Gastroesophageal sphincter (tissue), 4 donors: ENCODE data around the gene IL22RA2. TPM values are rescaled to one million over a fixed set of nuclear protein-coding genes. Genes with fewer than 3 reads are reported as not detected.
"Not testable (repeated sequence)": the region's sequence is repeated elsewhere in the genome, so short reads cannot be mapped to it uniquely, and the experiment has no call there.

Experiments
- ATAC-seq: fragments of 150-250 bp; one replicate; pipeline ENCODE4 v1.9.1; 2016; ENCODE audit warnings: mild to moderate bottlenecking, moderate library complexity
- H3K27ac ChIP-seq, 4 donors: fragments of 200-600 bp; sonication (generic) in 3 of 4; 1 replicate in 3 of 4; 2 replicates in 1 of 4; pipeline ENCODE4 v1.5.1; 2016 to 2019
- H3K27me3 ChIP-seq: fragments of 200-600 bp; sonication (generic); one replicate; pipeline ENCODE4 v1.5.1; 2019
- H3K36me3 ChIP-seq, 2 donors: fragments of 200-600 bp; sonication (generic); one replicate each; pipeline ENCODE4 v1.5.1; 2019; ENCODE audit warnings: control low read depth in 1 of 2
- H3K4me1 ChIP-seq, 3 donors: fragments of 200-600 bp; sonication (generic); 1 replicate in 2 of 3; 2 replicates in 1 of 3; pipeline ENCODE4 v1.5.1; 2016 to 2019; ENCODE audit warnings: control low read depth in 2 of 3
- H3K4me3 ChIP-seq, 2 donors: fragments of 200-600 bp; sonication (generic); one replicate each; pipeline ENCODE4 v1.5.1; 2019; ENCODE audit warnings: mild to moderate bottlenecking in 1 of 2, moderate library complexity in 1 of 2
- H3K9me3 ChIP-seq, 3 donors: fragments of 200-600 bp; sonication (generic); one replicate each; pipeline ENCODE4 v1.5.1; 2017 to 2019; ENCODE audit warnings: control low read depth in 2 of 3
- EP300 ChIP-seq: sonication (generic); formaldehyde crosslinking; IDR thresholded peaks from one replicate; pipeline ENCODE4 v1.6.1; 2017; ENCODE audit warnings: antibody characterized with exemption, mild to moderate bottlenecking
- POLR2A ChIP-seq, 2 donors: fragments of 450-650 bp; IDR thresholded peaks; one replicate each; pipeline ENCODE4 v1.6.1; 2017; ENCODE audit warnings: antibody characterized with exemption in 2 of 2, mild to moderate bottlenecking in 2 of 2, moderate library complexity in 1 of 2
- POLR2AphosphoS5 ChIP-seq: sonication (generic); formaldehyde crosslinking; IDR thresholded peaks from one replicate; pipeline ENCODE4 v1.6.1; 2017; ENCODE audit warnings: antibody characterized with exemption
- WGBS, 2 donors: methylation state at CpG; one replicate each; pipeline ENCODE4 v1.1.5; 2018; ENCODE audit warnings: low coverage in 1 of 2; 5-methylcytosine and 5-hydroxymethylcytosine counted together
- total RNA-seq, 4 donors: library from RNA; depleted of rRNA; stranded (reverse); fragments of >200 nt; gene quantifications; one replicate each; pipeline ENCODE4 v1.1.0, GENCODE V29; 2016
- TF ChIP-seq, protein P1 (sequence below), 4 experiments: fragments of 200-600 bp in 2 of 4; fragments of 450-650 bp in 2 of 4; sonication (generic) in 1 of 4; IDR thresholded peaks; one replicate each; pipeline ENCODE4 v1.5.1; 2017 to 2019; ENCODE audit warnings: antibody characterized with exemption in 4 of 4, mild to moderate bottlenecking in 2 of 4, moderate library complexity in 2 of 4

The IL22RA2 gene
- total RNA-seq, 4 donors from 2014 or later = not detected

DNA sequence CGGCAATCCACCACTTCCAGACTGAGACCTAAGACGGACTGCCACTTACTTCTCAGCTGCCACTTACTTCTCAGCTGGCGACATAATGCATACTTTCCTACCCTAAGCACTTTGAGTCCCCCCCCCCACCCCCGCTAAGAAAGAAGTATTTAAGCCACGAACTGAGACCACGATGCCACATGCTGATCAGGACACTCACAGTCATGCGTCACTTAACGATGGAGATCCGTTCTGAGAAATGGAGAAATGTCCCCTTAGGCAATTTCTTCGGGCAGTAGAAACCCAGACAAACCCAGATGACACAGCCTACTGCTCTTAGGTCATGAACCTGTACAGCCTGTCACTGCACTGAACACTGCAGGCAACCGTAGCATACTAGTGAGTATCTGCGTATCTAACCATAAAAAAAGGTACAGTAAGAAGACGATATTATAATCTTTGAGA, 45.1 kb upstream of the IL22RA2 start:
- peak overlapping the region; percentile 75 to 83 for H3K4me3 ChIP-seq
- no peaks in the 10 kb centered on the region for H3K9me3 ChIP-seq
- no peaks in the 10 kb centered on the region for H3K36me3 ChIP-seq
- H3K27me3 ChIP-seq = no peaks in the 10 kb centered on the region
- peak; percentile 76 for ATAC-seq
- H3K4me1 ChIP-seq = peaks cover 10 to 76% (median 24%) of the 10 kb centered on the region in 3 donors
- peak in 1 of 2 donors; percentile 4 for TF ChIP-seq POLR2A (IDR thresholded peaks at IDR 0.05)
- TF ChIP-seq EP300 = no peak
- peak; percentile 74 for TF ChIP-seq POLR2AphosphoS5
- TF ChIP-seq, protein P1, sequence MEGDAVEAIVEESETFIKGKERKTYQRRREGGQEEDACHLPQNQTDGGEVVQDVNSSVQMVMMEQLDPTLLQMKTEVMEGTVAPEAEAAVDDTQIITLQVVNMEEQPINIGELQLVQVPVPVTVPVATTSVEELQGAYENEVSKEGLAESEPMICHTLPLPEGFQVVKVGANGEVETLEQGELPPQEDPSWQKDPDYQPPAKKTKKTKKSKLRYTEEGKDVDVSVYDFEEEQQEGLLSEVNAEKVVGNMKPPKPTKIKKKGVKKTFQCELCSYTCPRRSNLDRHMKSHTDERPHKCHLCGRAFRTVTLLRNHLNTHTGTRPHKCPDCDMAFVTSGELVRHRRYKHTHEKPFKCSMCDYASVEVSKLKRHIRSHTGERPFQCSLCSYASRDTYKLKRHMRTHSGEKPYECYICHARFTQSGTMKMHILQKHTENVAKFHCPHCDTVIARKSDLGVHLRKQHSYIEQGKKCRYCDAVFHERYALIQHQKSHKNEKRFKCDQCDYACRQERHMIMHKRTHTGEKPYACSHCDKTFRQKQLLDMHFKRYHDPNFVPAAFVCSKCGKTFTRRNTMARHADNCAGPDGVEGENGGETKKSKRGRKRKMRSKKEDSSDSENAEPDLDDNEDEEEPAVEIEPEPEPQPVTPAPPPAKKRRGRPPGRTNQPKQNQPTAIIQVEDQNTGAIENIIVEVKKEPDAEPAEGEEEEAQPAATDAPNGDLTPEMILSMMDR (IDR thresholded peaks at IDR 0.05) = no peak
- WGBS, 2 donors = 0% methylated on average over 1 to 6 of the region's 13 CpGs
- H3K27ac ChIP-seq = peak overlapping the region; percentile 89 to 99 (median 96)

DNA sequence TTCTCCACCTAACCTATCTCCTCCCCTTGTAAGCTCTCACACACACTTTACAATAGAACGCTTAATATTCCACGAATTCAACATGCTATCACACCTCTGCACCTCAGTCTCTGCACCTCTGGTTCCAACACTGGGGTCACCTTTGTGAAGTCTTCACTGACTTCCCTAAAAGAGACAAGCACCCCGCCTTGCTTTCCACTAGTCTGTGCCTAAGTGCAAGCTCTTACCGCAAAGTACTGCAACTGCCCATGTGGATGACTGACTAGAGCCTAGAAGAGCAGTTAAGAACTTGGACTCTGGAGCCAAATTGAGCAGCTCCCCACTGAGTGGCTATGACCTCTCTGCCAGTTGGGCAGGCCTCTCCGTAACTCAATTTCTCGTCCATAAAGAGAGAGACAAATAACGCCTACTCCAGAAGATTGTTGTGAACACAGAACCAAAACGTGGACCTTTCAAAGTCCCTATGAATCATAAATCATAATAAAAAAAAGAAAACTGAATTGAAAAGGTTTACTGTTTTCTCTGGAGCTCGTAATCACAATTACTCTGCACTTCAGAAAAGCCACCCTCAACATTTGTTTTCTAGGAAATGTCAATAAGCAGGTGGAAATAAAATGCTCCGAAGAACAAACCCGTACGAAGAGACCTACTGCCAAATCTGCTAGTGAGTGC, 44.5 kb upstream of the IL22RA2 start:
- TF ChIP-seq POLR2A (IDR thresholded peaks at IDR 0.05) (no peak), EP300 (no peak), POLR2AphosphoS5 (no peak)
- TF ChIP-seq, protein P1 (IDR thresholded peaks at IDR 0.05) = no peak
- H3K27me3 ChIP-seq = no peaks in the 10 kb centered on the region
- ATAC-seq = no peak
- H3K4me1 ChIP-seq = peaks cover 13 to 81% (median 28%) of the 10 kb centered on the region in 3 donors
- H3K27ac ChIP-seq = peak overlapping the region; percentile 89 to 99 (median 96)
- WGBS, 2 donors = 13 to 25% methylated on average over 10 to 12 of the region's 12 CpGs
- H3K9me3 ChIP-seq = no peaks in the 10 kb centered on the region
- peak overlapping the region; percentile 75 to 83 for H3K4me3 ChIP-seq
- H3K36me3 ChIP-seq = no peaks in the 10 kb centered on the region

DNA sequence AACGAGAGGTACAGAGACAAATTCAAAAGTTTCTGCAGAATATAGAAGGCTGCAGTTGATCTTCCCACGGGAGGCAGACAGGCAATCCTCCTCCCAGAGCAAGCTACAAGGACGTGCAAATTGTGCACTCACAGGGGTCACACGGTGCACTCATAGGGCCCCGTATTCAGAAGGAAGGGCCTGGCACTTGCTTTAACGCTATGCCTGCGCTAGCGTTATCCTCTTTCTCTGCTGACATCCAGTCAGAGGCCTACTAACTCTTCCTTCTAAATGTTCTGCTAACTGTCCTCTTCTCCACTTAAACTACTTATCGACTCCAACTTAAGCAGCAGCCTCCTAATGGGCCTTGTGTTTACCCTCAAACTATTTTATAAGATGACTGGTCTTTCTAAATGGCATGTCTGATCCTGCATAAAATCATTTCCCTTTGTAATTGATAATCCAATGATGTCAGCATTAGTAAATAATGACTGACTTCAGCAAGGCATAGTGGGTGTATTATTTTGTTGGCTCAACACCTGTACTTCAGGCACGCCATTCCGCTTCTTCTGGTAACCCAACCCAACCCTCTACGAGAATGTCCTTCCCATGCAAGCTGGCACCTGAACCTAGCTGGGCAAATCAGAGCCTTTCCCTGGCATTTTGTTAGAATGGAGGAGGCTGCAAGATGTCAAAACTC, 43.6 kb upstream of the IL22RA2 start:
- WGBS, 2 donors = 52 to 69% methylated on average over 9 to 12 of the region's 12 CpGs

DNA sequence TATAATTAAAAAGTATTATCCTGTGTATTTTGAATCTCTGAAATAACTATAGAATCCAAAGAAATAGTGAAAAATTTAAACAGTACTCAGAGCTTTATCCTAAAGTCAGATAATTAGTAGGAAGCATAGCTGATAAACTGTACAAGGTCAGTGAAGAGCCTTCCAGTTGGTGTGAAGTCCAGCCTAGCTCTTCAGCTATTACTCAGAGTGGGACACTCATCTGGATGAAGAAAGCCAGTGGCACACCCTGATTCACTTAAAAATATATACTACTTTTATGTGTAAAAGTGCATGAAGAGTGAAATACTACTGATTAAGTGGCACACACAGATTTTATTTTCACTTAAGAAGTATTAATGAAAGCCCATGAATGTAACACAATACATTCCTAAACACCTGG, 42.7 kb upstream of the IL22RA2 start:
- TF ChIP-seq POLR2A (IDR thresholded peaks at IDR 0.05) (no peak), POLR2AphosphoS5 (no peak), EP300 (no peak)
- TF ChIP-seq, protein P1 (IDR thresholded peaks at IDR 0.05) = no peak
- Histone ChIP-seq H3K27me3 (no peaks in the 10 kb centered on the region), H3K4me1 (peaks cover 17 to 86% (median 31%) of the 10 kb centered on the region in 3 donors), H3K36me3 (no peaks in the 10 kb centered on the region), H3K27ac (peak overlapping the region in 2 of 4 donors; percentile 29 to 99), H3K4me3 (peak overlapping the region in 1 of 2 donors; percentile 83), H3K9me3 (no peaks in the 10 kb centered on the region)
- ATAC-seq = no peak

More for the DNA sequence above, 43.6 kb upstream of the IL22RA2 start:
- H3K36me3 ChIP-seq = no peaks in the 10 kb centered on the region
- H3K9me3 ChIP-seq = no peaks in the 10 kb centered on the region
- TF ChIP-seq POLR2AphosphoS5 = no peak
- no peak for TF ChIP-seq EP300
- no peak for TF ChIP-seq POLR2A (IDR thresholded peaks at IDR 0.05)
- no peaks in the 10 kb centered on the region for H3K27me3 ChIP-seq
- H3K27ac ChIP-seq = peak overlapping the region; percentile 20 to 99 (median 96)
- H3K4me1 ChIP-seq = peaks cover 21 to 86% (median 28%) of the 10 kb centered on the region in 3 donors
- H3K4me3 ChIP-seq = peak overlapping the region; percentile 75 to 83
- ATAC-seq = no peak

DNA sequence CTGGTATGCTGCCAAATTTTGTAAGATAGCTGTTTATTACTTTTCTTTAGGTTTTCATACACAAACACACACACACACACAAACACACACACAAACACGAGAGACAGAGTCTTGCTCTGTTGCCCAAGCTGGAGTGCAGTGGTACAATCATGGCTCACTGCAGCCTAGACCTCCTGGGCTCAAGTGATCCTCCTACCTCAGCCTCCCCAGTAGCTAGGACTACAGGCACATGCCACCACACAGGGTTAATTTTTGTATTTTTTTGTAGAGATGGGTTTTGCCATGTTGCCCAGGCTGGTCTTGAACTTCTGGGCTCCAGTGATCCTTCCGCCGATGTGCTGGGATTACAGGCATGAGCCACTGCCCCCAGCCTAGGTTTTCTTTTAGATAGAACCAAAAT, 42.2 kb upstream of the IL22RA2 start:
- 77 to 86% methylated on average over 3 of the region's 3 CpGs for WGBS, 2 donors
- H3K27me3 ChIP-seq, ATAC-seq, H3K9me3 ChIP-seq, H3K36me3 ChIP-seq: not testable (repeated sequence)
- peak overlapping the region in 1 of 4 donors; percentile 99 for H3K27ac ChIP-seq
- H3K4me3 ChIP-seq = peak overlapping the region in 1 of 2 donors; percentile 83
- peaks cover 22 to 87% (median 36%) of the 10 kb centered on the region in 3 donors for H3K4me1 ChIP-seq
